ENCODE results near the gene EBF3. TPM values are rescaled to one million over a fixed set of nuclear protein-coding genes. Genes with fewer than 3 reads are reported as not detected.

EBF3 gene
- total RNA-seq, 1 donor from 2014 or later: 0.07 TPM

DNA sequence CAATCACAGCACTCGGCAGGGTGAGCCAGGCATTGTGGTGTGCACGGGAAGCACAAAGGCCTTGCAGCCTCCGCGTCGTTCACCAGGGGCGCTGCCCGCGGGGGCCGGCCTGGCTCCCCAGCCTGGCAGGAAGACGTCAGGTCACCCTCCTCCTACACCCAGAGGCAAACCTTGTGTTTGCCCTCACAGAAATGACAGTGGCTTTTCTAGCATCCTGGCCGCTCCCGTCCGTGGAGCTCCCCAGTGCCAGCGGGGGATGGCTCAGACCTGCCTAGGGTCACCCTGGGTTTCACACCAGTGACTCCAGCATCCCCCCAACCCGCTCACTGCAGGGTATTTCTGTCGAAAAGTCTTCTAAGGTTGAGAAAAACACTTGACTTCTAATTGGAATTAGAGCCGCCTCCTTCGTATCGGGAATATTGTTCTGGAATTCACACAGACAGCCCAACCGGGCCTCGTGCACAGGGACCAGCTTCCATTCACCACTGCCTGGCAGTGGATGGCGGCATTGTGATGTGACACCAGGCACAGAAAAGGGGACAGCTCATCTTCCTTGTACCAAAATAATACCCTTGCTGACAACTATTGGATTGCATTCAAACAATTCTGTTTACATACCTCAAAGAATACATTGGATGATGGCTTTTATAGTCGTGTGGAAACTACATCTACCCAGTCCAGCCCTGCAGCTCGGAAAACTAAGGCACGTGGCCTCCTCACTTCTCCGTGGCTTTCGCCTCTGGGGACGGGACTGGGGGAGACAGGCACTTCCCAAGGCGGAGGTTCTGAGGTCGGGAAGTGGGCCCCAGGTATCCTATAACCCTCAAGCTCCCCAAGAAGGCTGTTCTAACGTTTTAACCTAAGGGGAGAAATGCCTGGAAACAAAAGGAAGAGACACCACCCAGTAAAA is 109.0 kb downstream of the EBF3 start:
- no peak for DNase-seq (ENCODE audit: low read depth, low spot score)

- no peak for DNase-seq (ENCODE audit: low read depth, low spot score)
Observed at GRCh38 chr10:129854158-129854557, 109.9 kb downstream of the EBF3 start.

GRCh38 chr10:129853562-129853903 is 110.5 kb downstream of the EBF3 start:
- DNase-seq (ENCODE audit: low read depth, low spot score): no peak

- DNase-seq (ENCODE audit: low read depth, low spot score): no peak
Observed at GRCh38 chr10:129852829-129853561, 111.1 kb downstream of the EBF3 start.

DNA sequence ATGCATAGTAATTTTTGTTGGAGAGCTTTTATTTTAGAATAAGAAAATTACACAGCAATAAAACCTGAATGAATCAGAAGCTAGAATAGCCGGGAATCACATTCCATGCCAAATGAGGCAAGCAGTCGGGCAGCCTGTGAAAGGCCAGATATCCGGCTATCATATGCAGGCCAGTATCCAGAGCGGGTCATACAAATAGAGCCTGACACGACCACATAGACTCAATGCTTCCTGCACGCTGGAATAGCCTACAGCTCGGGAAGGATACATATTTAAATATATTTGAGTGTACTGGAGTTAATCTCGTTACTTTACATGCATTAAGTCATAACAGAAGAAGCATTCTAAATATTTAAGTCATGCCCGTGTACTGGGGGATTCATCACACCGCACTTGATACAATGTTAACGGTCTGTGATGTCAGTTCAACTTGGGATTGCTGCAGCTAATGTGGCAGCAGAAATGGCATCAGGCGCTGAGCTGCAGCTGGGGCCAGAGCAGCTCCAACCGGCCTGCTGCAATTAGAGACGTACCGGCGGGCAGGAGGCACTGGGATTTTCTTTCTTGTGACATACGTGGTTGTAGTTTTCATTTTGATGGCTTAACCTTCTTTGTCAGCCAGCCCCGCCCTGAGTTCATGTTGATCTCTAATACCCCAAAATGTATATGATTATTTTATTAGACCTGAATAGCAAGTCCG is 112.0 kb downstream of the EBF3 start:
- no peak for DNase-seq (ENCODE audit: low read depth, low spot score)

DNA sequence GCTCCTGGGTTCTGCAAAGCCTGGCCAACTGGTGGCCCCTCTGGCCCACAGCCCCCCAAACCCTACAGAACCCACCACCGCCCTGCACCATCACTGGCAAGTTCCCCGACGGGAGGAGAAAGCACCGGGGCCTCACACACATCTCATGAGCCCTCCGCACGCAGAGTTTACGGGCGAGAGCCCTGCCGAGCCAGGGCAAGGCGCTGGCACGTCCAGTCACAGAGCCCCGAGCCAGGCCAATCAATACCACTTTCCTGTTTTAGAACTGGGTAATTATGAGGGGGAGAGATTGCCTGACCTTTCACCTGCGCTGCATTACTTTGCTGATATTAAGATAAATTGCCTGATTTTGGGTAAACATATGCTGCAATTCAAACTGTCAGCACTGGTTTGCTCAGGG is 113.3 kb downstream of the EBF3 start:
- no peak for DNase-seq (ENCODE audit: low read depth, low spot score)

GRCh38 chr10:129850316-129850715 is 113.8 kb downstream of the EBF3 start:
- no peak for DNase-seq (ENCODE audit: low read depth, low spot score)

DNA sequence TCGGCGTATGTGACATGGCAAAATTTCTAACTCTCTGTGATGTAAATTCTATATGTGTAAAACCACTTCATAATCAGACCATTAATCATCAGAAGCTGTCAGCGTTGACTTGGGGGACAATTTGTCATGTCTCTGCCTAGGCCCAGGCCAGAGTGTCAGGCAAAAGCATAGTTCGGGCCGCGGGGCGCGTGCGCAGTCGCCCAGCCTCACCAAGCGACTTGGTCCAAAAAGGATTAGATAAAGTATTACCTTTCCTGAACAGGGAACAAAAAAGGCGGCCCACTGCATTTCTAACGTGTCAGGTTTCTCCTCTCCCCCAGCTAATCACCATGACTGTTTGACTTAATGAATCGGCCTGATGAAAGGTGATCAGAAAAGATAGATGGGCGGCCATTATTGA is 114.2 kb downstream of the EBF3 start:
- no peak for DNase-seq (ENCODE audit: low read depth, low spot score)

DNA sequence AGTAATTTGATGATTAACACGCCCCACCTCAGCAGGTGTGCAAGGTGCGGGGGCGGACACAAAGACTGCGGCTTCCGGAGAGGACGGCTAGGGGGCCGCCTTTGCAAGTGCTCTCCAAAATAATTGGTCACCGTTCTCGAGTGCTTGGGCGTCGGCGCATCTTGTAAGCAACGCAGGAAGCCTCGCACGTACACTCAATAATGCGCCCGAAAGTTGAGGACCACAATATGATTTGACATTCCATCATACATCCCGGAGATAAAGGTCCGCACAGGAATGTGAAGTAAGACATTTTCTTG is 114.7 kb downstream of the EBF3 start:
- DNase-seq (ENCODE audit: low read depth, low spot score): no peak

GRCh38 chr10:129848696-129849451 is 115.2 kb downstream of the EBF3 start:
- no peak for DNase-seq (ENCODE audit: low read depth, low spot score)

DNA sequence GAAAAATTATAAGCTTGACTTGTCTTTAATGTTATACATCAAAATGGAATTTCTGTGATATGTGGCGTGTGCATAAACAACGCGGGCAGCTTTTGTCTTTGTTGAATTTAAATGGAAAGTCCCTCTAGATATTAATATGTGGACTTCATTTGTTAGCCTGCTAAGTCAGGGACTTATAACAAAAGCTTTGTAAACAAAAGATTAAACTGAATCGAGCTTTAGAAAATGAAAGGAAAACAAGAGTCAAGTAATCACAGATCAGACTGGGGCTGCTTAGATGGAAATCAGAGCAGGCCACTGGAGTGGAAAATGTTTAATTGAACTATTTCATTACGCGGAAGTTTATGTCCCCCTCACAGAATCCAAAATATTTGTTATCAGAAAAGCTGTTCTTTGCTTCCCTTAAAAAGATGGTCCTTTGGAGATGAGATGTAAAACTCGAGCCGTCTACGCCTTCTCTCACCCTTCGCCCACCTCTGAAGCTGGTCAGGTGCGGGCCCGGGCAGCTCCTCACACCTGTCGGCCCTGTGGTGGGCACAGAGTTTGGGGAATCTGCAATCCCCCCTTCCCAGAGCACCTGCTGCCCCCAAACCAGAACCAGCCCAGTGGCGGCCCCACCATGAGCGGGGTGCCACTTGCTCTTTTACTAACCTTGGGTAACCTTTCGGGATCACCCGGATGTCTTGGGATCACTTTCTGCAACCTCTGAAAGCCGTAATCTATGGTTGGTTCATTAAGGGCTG is 116.2 kb downstream of the EBF3 start:
- DNase-seq (ENCODE audit: low read depth, low spot score): no peak

DNA sequence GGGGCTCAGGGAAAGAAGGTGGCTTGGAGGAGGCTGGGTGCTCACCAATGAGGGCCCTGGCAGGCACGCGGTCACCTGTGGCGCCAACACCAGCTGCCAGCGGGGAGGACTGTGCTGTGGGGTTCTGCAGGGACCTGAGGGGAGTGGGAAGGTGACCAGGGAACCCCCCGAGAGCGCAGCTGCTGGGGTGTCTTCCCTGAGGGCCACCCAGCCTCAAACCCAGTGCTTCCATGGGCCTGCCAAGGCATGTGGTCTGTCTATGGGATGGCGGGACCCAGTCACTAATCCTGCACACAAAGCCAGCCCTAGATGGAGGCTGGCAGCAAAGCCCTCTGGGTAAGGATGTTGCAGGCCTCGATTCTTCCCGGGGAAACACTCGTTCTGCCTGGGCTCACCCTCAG is 117.1 kb downstream of the EBF3 start:
- DNase-seq (ENCODE audit: low read depth, low spot score): no peak

GRCh38 chr10:129845111-129845753 is 118.8 kb downstream of the EBF3 start:
- DNase-seq (ENCODE audit: low read depth, low spot score): no peak

DNA sequence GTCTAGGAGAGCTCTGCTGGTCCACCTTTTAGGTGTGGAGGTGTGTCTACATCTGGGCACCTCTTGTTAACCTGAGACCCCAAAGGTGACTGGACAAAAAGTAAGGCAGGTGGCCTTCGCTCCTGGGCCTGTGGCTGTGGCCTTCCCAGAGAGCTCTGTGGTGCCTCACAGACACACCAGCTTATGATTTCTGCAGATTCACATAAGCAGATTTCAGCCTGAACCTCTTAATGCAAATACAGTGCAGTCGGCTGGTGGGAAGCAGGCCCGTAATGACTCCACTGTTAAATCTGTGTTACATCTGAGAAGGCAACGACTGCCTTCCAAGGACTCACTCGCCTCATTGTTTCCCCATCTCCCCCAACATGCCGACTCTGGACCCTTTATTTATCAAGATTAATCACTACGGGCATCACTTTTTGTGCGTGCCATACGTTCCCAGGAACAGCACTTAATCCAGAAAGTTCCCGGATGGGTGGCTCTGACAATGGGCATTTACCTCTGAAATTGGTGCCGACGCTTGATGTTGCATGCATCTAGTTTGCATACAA is 119.8 kb downstream of the EBF3 start:
- no peak for DNase-seq (ENCODE audit: low read depth, low spot score)

GRCh38 chr10:129843702-129844101 is 120.4 kb downstream of the EBF3 start:
- DNase-seq (ENCODE audit: low read depth, low spot score): no peak

DNA sequence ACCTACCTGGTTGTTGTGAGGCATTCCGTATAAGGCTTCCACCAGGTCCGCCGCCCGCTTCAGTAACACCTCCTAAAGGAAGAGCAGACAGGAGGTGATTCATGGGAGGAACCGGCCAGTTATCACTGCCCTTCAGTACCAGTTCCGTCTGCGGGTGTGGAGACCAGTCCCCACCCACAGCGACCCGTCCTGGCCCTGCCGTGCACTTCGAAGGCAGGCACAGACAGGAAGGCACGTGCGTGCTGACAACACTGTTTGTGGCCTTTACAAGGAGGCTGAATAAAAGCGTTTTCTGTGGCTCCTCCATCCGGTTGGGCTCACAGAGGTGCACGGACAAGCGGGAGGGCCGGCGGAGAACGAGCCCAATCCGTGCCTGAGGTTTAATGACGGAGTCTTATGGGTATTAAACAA is 120.9 kb downstream of the EBF3 start:
- no peak for DNase-seq (ENCODE audit: low read depth, low spot score)

DNA sequence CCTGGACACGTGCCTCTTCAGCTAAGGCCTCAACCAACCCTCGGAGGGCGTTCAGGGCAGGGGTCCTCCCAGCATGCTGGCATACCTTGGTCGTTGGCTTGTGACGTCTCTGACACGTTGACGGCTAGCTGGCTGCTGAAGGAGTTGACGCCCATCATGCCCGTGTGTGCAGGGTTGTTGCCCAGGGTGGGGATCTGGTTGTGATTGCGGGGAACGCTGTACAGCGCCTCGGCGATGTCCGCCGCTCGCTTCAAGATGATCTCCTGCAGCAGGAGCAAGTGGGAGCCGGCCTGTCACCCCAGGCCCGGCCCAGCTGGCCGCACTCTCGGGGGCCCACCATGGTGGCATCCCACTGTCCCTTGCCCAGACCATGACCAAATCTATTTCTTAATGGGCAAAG is 122.0 kb downstream of the EBF3 start:
- DNase-seq (ENCODE audit: low read depth, low spot score): no peak

- no peak for DNase-seq (ENCODE audit: low read depth, low spot score)
Observed at GRCh38 chr10:129841590-129841989, 122.5 kb downstream of the EBF3 start.

GRCh38 chr10:129841071-129841470 is 123.0 kb downstream of the EBF3 start:
- no peak for DNase-seq (ENCODE audit: low read depth, low spot score)

DNA sequence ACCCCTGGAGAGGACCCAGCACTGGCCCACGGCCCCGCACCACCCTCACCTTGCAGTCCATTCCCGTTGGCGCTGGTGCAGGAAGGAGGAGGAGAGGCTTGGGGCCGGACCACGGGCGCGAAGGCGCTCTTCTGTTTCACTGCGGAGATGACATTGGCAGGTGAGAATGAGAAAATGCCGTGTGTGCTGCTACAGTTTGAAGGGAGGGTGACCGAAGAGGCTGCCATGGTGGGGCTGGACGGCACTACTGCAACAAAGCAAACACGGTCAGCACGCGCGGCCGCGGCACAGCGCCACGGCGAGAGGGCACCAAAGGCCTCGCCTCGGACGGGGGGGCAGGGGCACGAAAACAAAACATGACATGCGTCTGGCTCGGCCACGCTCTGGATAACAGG is 123.9 kb downstream of the EBF3 start:
- no peak for DNase-seq (ENCODE audit: low read depth, low spot score)
